Measurements from ENCODE around the gene PEAK3.

The PEAK3 gene

DNA sequence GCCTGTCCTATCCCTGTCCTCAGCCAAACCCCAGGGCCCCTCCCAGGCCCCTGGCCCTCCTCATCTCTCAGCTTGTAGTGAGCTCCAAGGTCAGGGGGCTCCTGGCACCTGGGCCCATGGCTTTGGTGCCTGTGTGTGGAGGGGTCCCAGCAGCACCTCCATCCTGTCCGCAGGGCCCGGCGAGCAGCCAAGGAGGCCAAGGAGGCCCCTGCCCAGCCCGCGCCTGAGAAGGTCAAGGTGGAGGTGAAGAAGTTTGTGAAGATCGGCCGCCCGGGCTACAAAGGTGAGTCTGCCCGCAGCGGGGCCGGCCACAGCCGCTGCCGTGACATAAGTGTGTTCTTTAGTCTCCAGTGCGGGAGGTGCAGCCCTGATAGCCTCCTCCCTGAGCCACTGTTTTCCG, 36.7 kb downstream of the PEAK3 start:
- TF ChIP-seq, protein P1, sequence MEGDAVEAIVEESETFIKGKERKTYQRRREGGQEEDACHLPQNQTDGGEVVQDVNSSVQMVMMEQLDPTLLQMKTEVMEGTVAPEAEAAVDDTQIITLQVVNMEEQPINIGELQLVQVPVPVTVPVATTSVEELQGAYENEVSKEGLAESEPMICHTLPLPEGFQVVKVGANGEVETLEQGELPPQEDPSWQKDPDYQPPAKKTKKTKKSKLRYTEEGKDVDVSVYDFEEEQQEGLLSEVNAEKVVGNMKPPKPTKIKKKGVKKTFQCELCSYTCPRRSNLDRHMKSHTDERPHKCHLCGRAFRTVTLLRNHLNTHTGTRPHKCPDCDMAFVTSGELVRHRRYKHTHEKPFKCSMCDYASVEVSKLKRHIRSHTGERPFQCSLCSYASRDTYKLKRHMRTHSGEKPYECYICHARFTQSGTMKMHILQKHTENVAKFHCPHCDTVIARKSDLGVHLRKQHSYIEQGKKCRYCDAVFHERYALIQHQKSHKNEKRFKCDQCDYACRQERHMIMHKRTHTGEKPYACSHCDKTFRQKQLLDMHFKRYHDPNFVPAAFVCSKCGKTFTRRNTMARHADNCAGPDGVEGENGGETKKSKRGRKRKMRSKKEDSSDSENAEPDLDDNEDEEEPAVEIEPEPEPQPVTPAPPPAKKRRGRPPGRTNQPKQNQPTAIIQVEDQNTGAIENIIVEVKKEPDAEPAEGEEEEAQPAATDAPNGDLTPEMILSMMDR (IDR thresholded peaks at IDR 0.05; ENCODE audit: borderline replicate concordance, control extremely low read depth, extremely low read depth, insufficient read depth, missing control alignments): no peak
- DNase-seq (ENCODE audit: low spot score): no peak
- in situ Hi-C loops (cut with MboI; ENCODE audit: low sequenced_read_pairs, unreplicated experiment): no loop called here

DNA sequence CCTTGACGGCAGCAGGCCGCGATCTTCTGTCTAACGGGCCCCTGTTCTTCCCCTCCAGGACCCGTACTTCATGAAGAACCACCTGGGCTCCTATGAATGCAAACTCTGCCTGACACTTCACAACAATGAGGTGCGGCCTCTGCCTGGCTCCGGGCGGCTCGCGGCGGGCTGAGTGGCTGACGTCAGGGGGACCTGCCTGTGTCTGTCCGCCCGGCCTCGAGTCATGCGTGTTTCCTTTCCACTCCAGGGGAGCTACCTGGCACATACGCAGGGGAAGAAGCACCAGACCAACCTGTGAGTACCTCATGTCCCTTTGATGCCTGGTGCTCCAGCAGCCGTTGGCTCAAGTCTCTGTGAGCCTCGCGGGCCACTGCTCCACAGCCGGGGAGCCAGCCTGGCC, 37.5 kb downstream of the PEAK3 start:
- no peak for DNase-seq (ENCODE audit: low spot score)
- in situ Hi-C loops (cut with MboI; ENCODE audit: low sequenced_read_pairs, unreplicated experiment): no loop called here
- TF ChIP-seq, protein P1 (IDR thresholded peaks at IDR 0.05; ENCODE audit: borderline replicate concordance, control extremely low read depth, extremely low read depth, insufficient read depth, missing control alignments): no peak

DNA sequence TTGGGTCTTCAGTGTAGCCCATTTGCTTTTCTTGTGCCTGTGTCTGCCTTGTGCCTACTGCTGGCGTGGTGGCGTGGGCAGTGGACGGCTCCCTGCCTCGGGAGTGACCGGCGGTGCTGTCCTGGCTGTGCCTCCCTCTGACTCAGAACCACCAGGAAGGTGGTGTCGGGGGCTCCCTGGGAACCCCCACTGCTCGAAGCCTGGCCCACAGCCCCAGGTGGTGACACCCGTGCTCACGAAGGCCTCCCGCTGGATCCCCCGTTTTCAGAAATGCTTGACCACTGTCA, 37.9 kb downstream of the PEAK3 start:
- DNase-seq (ENCODE audit: low spot score): no peak
- in situ Hi-C loops (cut with MboI; ENCODE audit: low sequenced_read_pairs, unreplicated experiment): no loop called here
- TF ChIP-seq, protein P1 (IDR thresholded peaks at IDR 0.05; ENCODE audit: borderline replicate concordance, control extremely low read depth, extremely low read depth, insufficient read depth, missing control alignments): no peak

DNA sequence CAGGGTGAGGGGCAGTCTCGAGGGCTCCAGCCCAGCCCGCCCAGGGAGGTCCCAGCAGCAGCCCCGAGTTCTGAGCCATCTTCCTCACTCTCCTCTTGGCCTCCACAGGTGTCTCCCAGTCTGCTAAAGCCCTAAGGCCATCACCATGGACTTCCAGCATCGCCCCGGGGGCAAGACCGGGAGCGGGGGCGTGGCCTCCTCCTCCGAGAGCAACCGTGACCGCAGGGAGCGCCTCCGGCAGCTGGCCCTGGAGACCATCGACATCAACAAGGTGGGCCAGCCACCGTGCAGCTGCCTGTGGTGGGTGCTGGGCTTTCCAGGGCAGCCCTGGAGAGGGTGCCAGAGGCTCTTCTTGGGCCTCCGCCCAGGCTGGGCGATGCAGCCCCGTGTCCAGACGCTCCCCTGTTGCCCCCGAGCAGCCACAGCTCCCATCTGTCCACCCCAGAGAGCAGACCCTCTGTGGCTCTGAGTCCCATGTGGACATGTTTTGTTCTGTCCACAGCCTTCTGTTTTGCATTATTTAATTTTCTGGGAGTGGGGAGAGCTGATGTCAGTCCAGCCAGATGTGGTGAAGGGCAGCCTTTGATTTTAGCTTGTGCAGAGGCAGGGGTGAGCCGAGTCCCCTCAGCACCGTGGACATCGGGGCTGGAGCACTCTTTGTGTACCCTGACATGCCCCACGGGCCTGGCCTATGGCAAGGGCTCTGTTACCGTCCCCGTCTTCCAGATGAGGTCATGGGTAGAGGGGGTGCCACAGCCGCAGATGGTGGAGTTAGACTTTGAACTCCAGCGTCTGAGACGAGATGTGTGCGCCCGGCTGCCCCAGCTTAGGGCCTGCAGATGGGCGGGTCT, 38.5 kb downstream of the PEAK3 start:
- DNase-seq (ENCODE audit: low spot score): no peak
- in situ Hi-C loops (cut with MboI; ENCODE audit: low sequenced_read_pairs, unreplicated experiment): no loop called here
- TF ChIP-seq, protein P1 (IDR thresholded peaks at IDR 0.05; ENCODE audit: borderline replicate concordance, control extremely low read depth, extremely low read depth, insufficient read depth, missing control alignments): no peak

DNA sequence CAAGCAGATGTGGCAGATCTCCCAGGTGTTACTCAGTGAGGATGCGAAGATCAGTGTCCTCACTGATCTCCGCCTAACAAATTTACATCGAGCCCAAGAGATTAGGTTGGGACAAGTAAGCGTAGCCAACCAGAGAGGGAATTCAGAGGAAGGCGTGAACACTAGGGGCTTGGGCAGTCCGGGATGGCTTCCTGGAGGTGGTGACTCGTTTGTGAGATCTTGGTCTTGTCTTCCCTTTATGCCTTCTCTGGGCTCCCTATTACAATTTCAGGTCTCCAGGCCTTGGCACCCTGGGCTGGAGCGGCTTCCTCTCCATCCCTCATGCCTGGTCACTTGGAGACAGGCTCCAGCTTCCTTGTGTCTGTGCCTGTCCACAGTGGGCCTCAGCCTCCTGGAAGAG, 39.2 kb downstream of the PEAK3 start:
- in situ Hi-C loops (cut with MboI; ENCODE audit: low sequenced_read_pairs, unreplicated experiment): no loop called here
- TF ChIP-seq, protein P1 (IDR thresholded peaks at IDR 0.05; ENCODE audit: borderline replicate concordance, control extremely low read depth, extremely low read depth, insufficient read depth, missing control alignments): no peak
- no peak for DNase-seq (ENCODE audit: low spot score)

DNA sequence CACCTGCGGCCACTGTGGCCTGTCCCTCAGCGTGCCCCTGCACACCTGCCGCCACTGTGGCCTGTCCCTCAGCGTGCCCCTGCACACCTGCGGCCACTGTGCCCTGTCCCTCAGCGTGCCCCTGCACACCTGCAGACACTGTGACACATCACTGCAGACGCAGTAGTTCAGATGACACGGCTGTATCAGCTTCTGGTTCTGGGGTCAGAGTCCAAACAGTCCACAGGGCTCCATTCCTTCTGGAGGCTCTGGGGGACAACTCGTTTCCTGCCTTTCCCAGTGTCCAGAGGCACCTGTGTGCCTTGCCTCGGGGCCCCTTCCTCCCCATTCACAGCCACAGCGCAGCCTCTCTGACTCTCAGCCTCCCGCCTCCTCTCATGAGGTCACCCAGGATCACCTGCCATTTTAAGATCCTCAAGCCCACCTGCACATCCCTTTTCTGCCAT, 39.9 kb downstream of the PEAK3 start:
- TF ChIP-seq, protein P1 (IDR thresholded peaks at IDR 0.05; ENCODE audit: borderline replicate concordance, control extremely low read depth, extremely low read depth, insufficient read depth, missing control alignments): no peak
- no peak for DNase-seq (ENCODE audit: low spot score)
- in situ Hi-C loops (cut with MboI; ENCODE audit: low sequenced_read_pairs, unreplicated experiment): no loop called here

Measured in GM13976 (cell line).